ENCODE measurements around the gene EXOC3L4. TPM values are rescaled to one million over a fixed set of nuclear protein-coding genes. Genes with fewer than 3 reads are reported as not detected.

The EXOC3L4 gene
- polyA plus RNA-seq, 12 donors, result 0.11 to 1.8 (median 0.97) TPM; not detected in 2

GRCh38 chr14:103090481-103091020 is 4.0 kb upstream of the EXOC3L4 start:
- no peak for DNase-seq

GRCh38 chr14:103091041-103091882 is 3.3 kb upstream of the EXOC3L4 start:
- no peak for DNase-seq

GRCh38 chr14:103091883-103092222 is 2.7 kb upstream of the EXOC3L4 start:
- DNase-seq, result no peak

- DNase-seq, result no peak
Measured at GRCh38 chr14:103093856-103094405, 594 bp upstream of the EXOC3L4 start.

GRCh38 chr14:103095210-103095778 is 769 bp downstream of the EXOC3L4 start:
- no peak for DNase-seq

GRCh38 chr14:103096387-103096786 is 1.9 kb downstream of the EXOC3L4 start:
- DNase-seq, result no peak

GRCh38 chr14:103097244-103097993 is 2.9 kb downstream of the EXOC3L4 start:
- no peak for DNase-seq

GRCh38 chr14:103097994-103098957 is 3.8 kb downstream of the EXOC3L4 start:
- no peak for DNase-seq

GRCh38 chr14:103099081-103099732 is 4.7 kb downstream of the EXOC3L4 start:
- DNase-seq, result no peak

- DNase-seq, result no peak
Measured at GRCh38 chr14:103099733-103100280, 5.3 kb downstream of the EXOC3L4 start.

- no peak for DNase-seq
Measured at GRCh38 chr14:103100281-103101121, 6.0 kb downstream of the EXOC3L4 start.

- DNase-seq, result no peak
Measured at GRCh38 chr14:103101257-103101962, 6.9 kb downstream of the EXOC3L4 start.

GRCh38 chr14:103101963-103102688 is 7.6 kb downstream of the EXOC3L4 start:
- no peak for DNase-seq

- DNase-seq, result no peak
Measured at GRCh38 chr14:103102689-103103260, 8.2 kb downstream of the EXOC3L4 start.

GRCh38 chr14:103103461-103104388 is 9.2 kb downstream of the EXOC3L4 start:
- DNase-seq, result no peak

- DNase-seq, result no peak
Measured at GRCh38 chr14:103104389-103104653, 9.8 kb downstream of the EXOC3L4 start.

Data from muscle of arm (tissue), 12 donors.